ENCODE measurements around the gene SFRP2. TPM values are rescaled to one million over a fixed set of nuclear protein-coding genes. Genes with fewer than 3 reads are reported as not detected.

SFRP2 gene
- total RNA-seq, 1 donor = 0.27 TPM

DNA sequence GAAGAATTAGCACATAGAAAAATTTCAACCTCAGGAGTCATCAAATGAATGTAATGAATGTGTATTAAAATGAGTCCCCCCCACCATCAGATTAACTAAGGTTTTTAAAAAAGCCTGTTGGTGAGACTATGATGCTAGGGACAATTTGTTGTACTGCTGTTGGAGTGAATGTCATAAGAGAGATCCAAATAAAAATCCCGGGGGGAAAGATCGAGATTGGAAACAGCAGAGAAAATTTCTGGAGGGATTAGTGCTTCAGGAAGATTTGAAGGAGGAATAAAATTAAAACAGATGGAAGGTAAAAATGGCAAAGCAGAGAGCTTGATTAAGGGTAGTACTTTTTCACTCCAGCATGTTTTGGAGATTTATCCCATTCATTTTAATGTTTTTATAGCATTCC is 25.9 kb upstream of the SFRP2 start:
- H3K4me3 ChIP-seq (ENCODE audit: low read depth, low read length) = no peak overlapping the region
- DNase-seq (ENCODE audit: low read depth) = no peak
- TF ChIP-seq, protein P1, sequence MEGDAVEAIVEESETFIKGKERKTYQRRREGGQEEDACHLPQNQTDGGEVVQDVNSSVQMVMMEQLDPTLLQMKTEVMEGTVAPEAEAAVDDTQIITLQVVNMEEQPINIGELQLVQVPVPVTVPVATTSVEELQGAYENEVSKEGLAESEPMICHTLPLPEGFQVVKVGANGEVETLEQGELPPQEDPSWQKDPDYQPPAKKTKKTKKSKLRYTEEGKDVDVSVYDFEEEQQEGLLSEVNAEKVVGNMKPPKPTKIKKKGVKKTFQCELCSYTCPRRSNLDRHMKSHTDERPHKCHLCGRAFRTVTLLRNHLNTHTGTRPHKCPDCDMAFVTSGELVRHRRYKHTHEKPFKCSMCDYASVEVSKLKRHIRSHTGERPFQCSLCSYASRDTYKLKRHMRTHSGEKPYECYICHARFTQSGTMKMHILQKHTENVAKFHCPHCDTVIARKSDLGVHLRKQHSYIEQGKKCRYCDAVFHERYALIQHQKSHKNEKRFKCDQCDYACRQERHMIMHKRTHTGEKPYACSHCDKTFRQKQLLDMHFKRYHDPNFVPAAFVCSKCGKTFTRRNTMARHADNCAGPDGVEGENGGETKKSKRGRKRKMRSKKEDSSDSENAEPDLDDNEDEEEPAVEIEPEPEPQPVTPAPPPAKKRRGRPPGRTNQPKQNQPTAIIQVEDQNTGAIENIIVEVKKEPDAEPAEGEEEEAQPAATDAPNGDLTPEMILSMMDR (IDR thresholded peaks at IDR 0.05; ENCODE audit: insufficient read depth, low read length) = no peak

DNA sequence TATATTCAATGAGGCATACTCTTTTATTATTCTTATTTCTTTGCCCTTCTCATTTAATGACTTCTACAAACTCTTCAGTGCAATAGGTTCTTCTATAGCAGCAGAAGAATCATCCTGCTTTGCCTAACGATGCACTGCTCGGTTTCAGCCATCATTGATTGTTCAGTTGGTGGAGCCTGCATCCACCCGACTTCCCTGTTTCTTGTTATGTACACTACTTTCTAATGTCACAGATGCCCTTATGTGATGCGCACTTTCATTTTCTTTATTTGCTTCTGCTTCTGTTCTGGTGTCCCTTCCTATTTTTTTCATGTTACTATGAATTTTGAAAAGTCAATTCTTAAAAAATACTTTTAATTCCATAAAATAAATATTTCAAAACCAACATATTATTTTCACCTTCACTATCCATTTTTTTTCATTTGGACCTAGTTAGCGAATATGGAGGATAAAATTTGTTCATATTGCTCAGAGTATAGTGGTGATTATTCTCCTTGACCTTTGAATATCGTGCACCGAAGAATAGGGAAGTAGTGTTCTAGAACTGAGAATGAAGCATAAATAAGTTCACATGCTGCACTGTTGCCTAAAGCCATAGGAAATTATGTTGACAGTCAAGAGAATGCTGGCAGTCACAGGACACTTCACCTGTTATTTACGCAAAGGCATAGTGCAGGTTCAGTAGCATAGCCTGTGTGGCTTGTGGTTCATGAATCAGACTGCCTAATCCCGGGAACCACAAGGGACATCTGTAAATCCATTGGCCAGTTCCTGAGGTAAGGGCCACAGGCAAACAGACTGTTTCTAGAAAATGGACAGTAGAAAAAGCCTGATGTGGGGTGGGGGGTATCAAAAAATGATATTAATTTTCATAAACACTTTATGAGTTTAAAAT is 21.3 kb upstream of the SFRP2 start:
- no peak overlapping the region for H3K4me3 ChIP-seq (ENCODE audit: low read depth, low read length)
- DNase-seq (ENCODE audit: low read depth) = no peak
- TF ChIP-seq, protein P1 (IDR thresholded peaks at IDR 0.05; ENCODE audit: insufficient read depth, low read length) = no peak

DNA sequence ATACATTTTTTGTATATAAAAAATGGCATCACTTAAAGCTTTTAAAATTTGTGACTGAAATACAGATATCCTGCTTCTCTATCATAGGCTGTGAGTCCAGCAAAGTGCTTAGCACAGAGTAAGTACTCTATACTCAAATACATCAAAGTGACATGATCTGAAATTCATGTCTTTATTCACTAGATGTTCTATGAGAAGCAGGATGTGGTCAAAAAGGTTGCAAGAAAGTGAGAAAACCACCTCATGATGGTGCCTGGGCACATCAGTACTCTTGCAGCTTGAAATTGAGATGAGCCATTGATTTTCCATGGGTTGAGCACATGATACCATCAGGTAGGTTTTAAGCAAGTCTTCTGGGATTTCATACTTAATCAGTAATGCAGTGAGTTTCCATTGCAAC is 20.4 kb upstream of the SFRP2 start:
- DNase-seq (ENCODE audit: low read depth) = no peak
- no peak overlapping the region for H3K4me3 ChIP-seq (ENCODE audit: low read depth, low read length)
- TF ChIP-seq, protein P1 (IDR thresholded peaks at IDR 0.05; ENCODE audit: insufficient read depth, low read length) = no peak

DNA sequence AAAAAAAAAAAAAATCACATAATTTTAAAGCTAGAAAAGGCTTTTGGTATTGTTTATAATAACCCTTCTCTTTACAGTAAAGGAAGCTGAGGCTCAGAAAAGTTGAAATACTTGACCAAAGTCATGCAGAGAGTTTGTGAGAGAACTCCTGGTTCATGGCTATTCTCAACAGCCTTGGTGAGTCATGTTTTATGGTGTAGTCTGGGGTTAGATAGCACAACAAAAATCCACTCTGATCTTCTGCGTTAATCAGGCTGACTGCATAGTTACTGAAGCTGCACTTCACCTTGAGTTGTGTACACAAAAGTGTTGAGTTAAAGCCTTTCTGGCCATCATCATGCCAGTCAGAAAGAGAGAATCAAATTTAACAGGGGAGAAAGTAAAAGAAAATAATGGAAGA is 19.3 kb upstream of the SFRP2 start:
- TF ChIP-seq, protein P1 (IDR thresholded peaks at IDR 0.05; ENCODE audit: insufficient read depth, low read length) = no peak
- DNase-seq (ENCODE audit: low read depth) = no peak
- no peak overlapping the region for H3K4me3 ChIP-seq (ENCODE audit: low read depth, low read length)

DNA sequence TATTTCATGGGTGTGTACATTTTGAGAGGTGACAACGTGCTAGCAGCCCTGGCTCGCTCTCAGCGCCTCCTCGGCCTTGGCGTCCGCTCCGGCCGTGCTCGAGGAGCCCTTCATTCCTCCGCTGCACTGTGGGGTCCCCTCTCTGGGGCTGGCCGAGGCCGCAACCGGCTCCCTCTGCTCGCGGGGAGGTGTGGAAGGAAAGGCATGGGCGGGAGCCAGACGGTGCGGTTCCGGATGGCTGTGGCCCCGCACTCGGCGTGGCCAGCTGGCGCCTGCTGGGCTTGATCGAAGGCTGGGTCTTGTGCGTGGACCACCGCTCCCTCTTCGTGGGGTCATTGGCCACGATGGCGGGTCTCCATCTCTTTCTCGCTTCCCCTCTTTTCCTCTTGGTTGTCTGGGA is 17.2 kb upstream of the SFRP2 start:
- no peak for DNase-seq (ENCODE audit: low read depth)
- TF ChIP-seq, protein P1 (IDR thresholded peaks at IDR 0.05; ENCODE audit: insufficient read depth, low read length) = no peak
- no peak overlapping the region for H3K4me3 ChIP-seq (ENCODE audit: low read depth, low read length)

DNA sequence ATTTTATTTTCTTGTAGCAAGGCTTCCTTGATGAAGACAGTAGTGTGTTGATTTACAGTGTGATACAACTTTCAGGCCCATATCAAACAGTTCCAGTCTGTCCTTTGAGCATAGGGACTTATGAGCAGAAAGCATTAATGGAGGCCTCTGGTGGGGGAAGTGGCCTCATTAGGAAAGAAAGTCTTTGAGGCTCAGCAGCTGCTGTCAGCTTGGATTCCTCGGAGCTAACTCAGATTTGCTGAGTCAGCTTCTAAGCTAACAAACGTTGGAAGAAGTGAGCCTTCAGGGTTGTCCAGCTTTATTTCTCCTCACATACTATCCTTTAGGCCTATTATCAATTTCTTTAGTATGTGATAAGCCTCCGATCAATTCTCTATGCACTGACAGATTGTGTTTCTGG is 15.8 kb upstream of the SFRP2 start:
- no peak overlapping the region for H3K4me3 ChIP-seq (ENCODE audit: low read depth, low read length)
- DNase-seq (ENCODE audit: low read depth) = no peak
- TF ChIP-seq, protein P1 (IDR thresholded peaks at IDR 0.05; ENCODE audit: insufficient read depth, low read length) = no peak
